ENCODE data around the gene NKX3-2.

The NKX3-2 gene

GRCh38 chr4:13544606-13545393 lies 492 bp upstream of the NKX3-2 start:
- peak in 2 of 6 experiments; percentile 7 to 11 for DNase-seq

- no peak for DNase-seq
These were observed 1.1 kb downstream of the NKX3-2 start for GRCh38 chr4:13543032-13543838.

GRCh38 chr4:13542577-13543031 lies 1.7 kb downstream of the NKX3-2 start:
- DNase-seq, result peak in 1 of 6 experiments; percentile 24

GRCh38 chr4:13541720-13542576 lies 2.4 kb downstream of the NKX3-2 start:
- peak in 1 of 6 experiments; percentile 24 for DNase-seq

GRCh38 chr4:13541176-13541604 lies 3.1 kb downstream of the NKX3-2 start:
- DNase-seq, result peak in 1 of 6 experiments; percentile 23

- DNase-seq, result peak in 1 of 6 experiments; percentile 23
These were observed 3.7 kb downstream of the NKX3-2 start for GRCh38 chr4:13540446-13541175.

- DNase-seq, result no peak
These were observed 4.5 kb downstream of the NKX3-2 start for GRCh38 chr4:13539619-13540445.

- DNase-seq, result no peak
These were observed 5.2 kb downstream of the NKX3-2 start for GRCh38 chr4:13539047-13539618.

- DNase-seq, result no peak
These were observed 5.8 kb downstream of the NKX3-2 start for GRCh38 chr4:13538427-13538973.

GRCh38 chr4:13537832-13538177 lies 6.5 kb downstream of the NKX3-2 start:
- DNase-seq, result no peak

GRCh38 chr4:13537011-13537831 lies 7.1 kb downstream of the NKX3-2 start:
- peak in 1 of 6 experiments; percentile 9 for DNase-seq

- no peak for DNase-seq
These were observed 7.7 kb downstream of the NKX3-2 start for GRCh38 chr4:13536607-13537006.

- DNase-seq, result no peak
These were observed 8.5 kb downstream of the NKX3-2 start for GRCh38 chr4:13535708-13536361.

GRCh38 chr4:13535118-13535517 lies 9.2 kb downstream of the NKX3-2 start:
- no peak for DNase-seq

GRCh38 chr4:13534344-13535063 lies 9.8 kb downstream of the NKX3-2 start:
- DNase-seq, result no peak

GRCh38 chr4:13533670-13534343 lies 10.5 kb downstream of the NKX3-2 start:
- no peak for DNase-seq

- DNase-seq, result no peak
These were observed 12.7 kb downstream of the NKX3-2 start for GRCh38 chr4:13531625-13531998.
